ENCODE data around the gene UNC5A. TPM values are rescaled to one million over a fixed set of nuclear protein-coding genes. Genes with fewer than 3 reads are reported as not detected.
"Not testable (repeated sequence)": the region's sequence is repeated elsewhere in the genome, so short reads cannot be mapped to it uniquely, and the experiment has no call there.

UNC5A gene
- total and polyA plus RNA-seq, 10 of the 15 experiments (the other 5 are each of a cell fraction or from before 2014, with no cell fraction given): not detected

DNA sequence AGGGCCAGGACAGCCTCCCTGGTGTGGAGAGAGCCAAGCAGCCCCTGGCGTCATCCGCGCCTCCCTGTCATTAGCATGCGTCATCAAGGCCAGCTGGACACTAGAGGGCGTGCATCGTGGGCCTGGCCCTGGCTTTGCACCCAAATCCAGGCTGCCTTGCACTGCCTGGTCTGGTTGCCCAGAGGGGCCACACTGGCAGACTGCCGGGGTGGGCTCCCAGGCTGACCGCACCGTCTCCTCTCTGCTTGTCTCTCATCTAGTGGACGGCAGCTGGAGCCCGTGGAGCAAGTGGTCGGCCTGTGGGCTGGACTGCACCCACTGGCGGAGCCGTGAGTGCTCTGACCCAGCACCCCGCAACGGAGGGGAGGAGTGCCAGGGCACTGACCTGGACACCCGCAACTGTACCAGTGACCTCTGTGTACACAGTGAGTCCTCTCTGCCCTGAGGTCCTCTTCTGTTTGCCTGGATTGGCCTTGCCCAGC, 59.8 kb downstream of the UNC5A start (continued):
- no peak for TF ChIP-seq RELA (IDR thresholded peaks at IDR 0.05; ENCODE audit: borderline replicate concordance, partially characterized antibody)

DNA sequence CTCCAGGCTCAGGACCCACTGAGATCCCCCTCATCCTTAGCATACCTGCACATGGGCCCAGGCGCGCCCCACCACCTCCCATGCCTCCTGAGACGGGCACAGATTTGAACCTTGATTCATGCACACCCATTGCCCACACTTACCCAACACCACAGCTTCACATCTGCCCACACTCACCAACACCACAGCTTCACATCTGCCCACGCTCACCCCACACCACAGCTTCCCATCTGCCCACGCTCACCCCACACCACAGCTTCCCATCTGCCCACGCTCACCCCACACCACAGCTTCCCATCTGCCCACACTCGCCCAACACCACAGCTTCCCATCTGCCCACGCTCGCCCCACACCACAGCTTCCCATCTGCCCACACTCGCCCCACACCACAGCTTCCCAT, 60.3 kb downstream of the UNC5A start:
- BruUV-seq (replicated peaks); H3K27me3 ChIP-seq (replicated peaks in 1 of 2; ENCODE audit: control insufficient read depth in 2 of 2, insufficient read depth in 2 of 2, low read length in 1 of 2); H4K20me1 ChIP-seq (ENCODE audit: control insufficient read depth, insufficient read depth); ATAC-seq; H3K27ac ChIP-seq (ENCODE audit: control insufficient read depth, insufficient read depth); H2AFZ ChIP-seq (ENCODE audit: control insufficient read depth, low read depth, low read length); in situ Hi-C loops (cut with MboI); H3K9ac ChIP-seq (ENCODE audit: control insufficient read depth, insufficient read depth, low read length); H3K9me3 ChIP-seq (replicated peaks; ENCODE audit: control insufficient read depth, insufficient read depth, low read length); H3K4me2 ChIP-seq (ENCODE audit: control insufficient read depth, insufficient read depth); intact Hi-C loops (cut with micrococcal nuclease; ENCODE audit: unreplicated experiment); RAD21 ChIA-PET (ENCODE audit: unreplicated experiment); H3K4me1 ChIP-seq (ENCODE audit: control insufficient read depth, insufficient read depth, low read length); H3K79me2 ChIP-seq (ENCODE audit: control insufficient read depth, insufficient read depth, low read length); DNase-seq (ENCODE audit: low read depth, low spot score); H3K36me3 ChIP-seq (ENCODE audit: control insufficient read depth in 2 of 2, insufficient read depth in 2 of 2, low read length in 1 of 2); SMC1A ChIA-PET (ENCODE audit: uncharacterized antibody, unreplicated experiment); FAIRE-seq; POLR2A ChIA-PET; H3K4me3 ChIP-seq; CTCF ChIA-PET: not testable (repeated sequence)
- 28% methylated on average over 8 of the region's 10 CpGs for WGBS (ENCODE audit: insufficient coverage, insufficient replicate concordance, low lambda C conversion rate, missing lambda C conversion rate)

DNA sequence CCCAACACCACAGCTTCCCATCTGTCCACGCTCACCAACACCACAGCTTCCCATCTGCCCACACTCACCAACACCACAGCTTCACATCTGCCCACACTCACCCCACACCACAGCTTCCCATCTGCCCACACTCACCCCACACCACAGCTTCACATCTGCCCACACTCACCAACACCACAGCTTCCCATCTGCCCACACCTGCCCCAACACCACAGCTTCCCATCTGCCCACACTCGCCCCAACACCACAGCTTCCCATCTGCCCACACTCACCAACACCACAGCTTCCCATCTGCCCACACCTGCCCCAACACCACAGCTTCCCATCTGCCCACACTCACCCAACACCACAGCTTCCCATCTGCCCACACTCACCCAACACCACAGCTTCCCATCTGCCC, 62.2 kb downstream of the UNC5A start:
- BruUV-seq (replicated peaks); RAD21 ChIA-PET (ENCODE audit: unreplicated experiment); H3K27ac ChIP-seq (ENCODE audit: control insufficient read depth, insufficient read depth); H3K4me3 ChIP-seq; ATAC-seq; FAIRE-seq; H3K79me2 ChIP-seq (ENCODE audit: control insufficient read depth, insufficient read depth, low read length); H3K36me3 ChIP-seq (ENCODE audit: control insufficient read depth in 2 of 2, insufficient read depth in 2 of 2, low read length in 1 of 2); CTCF ChIA-PET; H3K27me3 ChIP-seq (replicated peaks in 1 of 2; ENCODE audit: control insufficient read depth in 2 of 2, insufficient read depth in 2 of 2, low read length in 1 of 2); intact Hi-C loops (cut with micrococcal nuclease; ENCODE audit: unreplicated experiment); H3K9ac ChIP-seq (ENCODE audit: control insufficient read depth, insufficient read depth, low read length); DNase-seq (ENCODE audit: low read depth, low spot score); POLR2A ChIA-PET; H4K20me1 ChIP-seq (ENCODE audit: control insufficient read depth, insufficient read depth); H3K4me1 ChIP-seq (ENCODE audit: control insufficient read depth, insufficient read depth, low read length); H3K4me2 ChIP-seq (ENCODE audit: control insufficient read depth, insufficient read depth); in situ Hi-C loops (cut with MboI); H3K9me3 ChIP-seq (replicated peaks; ENCODE audit: control insufficient read depth, insufficient read depth, low read length); H2AFZ ChIP-seq (ENCODE audit: control insufficient read depth, low read depth, low read length): not testable (repeated sequence)
- WGBS (ENCODE audit: insufficient coverage, insufficient replicate concordance, low lambda C conversion rate, missing lambda C conversion rate): 18% methylated on average over 2 of the region's 2 CpGs
- SMC1A ChIA-PET (ENCODE audit: uncharacterized antibody, unreplicated experiment): interaction anchor here (1.1 kb wide), 1 partner anchor 30 kb away, joined by 4 read pairs; no protein-coding TSS in a partner anchor

DNA sequence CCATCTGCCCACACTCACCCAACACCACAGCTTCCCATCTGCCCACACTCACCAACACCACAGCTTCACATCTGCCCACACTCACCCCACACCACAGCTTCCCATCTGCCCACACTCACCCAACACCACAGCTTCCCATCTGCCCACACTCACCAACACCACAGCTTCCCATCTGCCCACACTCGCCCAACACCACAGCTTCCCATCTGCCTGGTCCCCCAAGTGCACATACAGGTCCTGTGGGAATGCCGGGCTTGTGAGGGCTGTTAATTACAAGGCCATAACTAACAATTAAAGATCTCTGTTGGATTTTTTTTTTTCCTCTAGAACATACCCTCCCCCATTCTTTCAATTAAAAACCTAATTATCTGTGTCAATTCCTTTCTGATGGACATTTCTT, 62.7 kb downstream of the UNC5A start:
- WGBS (ENCODE audit: insufficient coverage, insufficient replicate concordance, low lambda C conversion rate, missing lambda C conversion rate): 50% methylated on average over 2 of the region's 2 CpGs
- SMC1A ChIA-PET (ENCODE audit: uncharacterized antibody, unreplicated experiment): interaction anchor here (1.1 kb wide), 1 partner anchor 30 kb away, joined by 4 read pairs; no protein-coding TSS in a partner anchor
- H3K27ac ChIP-seq (ENCODE audit: control insufficient read depth, insufficient read depth); FAIRE-seq; H3K4me3 ChIP-seq; H3K79me2 ChIP-seq (ENCODE audit: control insufficient read depth, insufficient read depth, low read length); H3K36me3 ChIP-seq (ENCODE audit: control insufficient read depth in 2 of 2, insufficient read depth in 2 of 2, low read length in 1 of 2); H3K4me1 ChIP-seq (ENCODE audit: control insufficient read depth, insufficient read depth, low read length); ATAC-seq; H3K9me3 ChIP-seq (replicated peaks; ENCODE audit: control insufficient read depth, insufficient read depth, low read length); CTCF ChIA-PET; H3K4me2 ChIP-seq (ENCODE audit: control insufficient read depth, insufficient read depth); BruUV-seq (replicated peaks); H3K27me3 ChIP-seq (replicated peaks in 1 of 2; ENCODE audit: control insufficient read depth in 2 of 2, insufficient read depth in 2 of 2, low read length in 1 of 2); H4K20me1 ChIP-seq (ENCODE audit: control insufficient read depth, insufficient read depth); H3K9ac ChIP-seq (ENCODE audit: control insufficient read depth, insufficient read depth, low read length); H2AFZ ChIP-seq (ENCODE audit: control insufficient read depth, low read depth, low read length); RAD21 ChIA-PET (ENCODE audit: unreplicated experiment); intact Hi-C loops (cut with micrococcal nuclease; ENCODE audit: unreplicated experiment); in situ Hi-C loops (cut with MboI); DNase-seq (ENCODE audit: low read depth, low spot score); POLR2A ChIA-PET: not testable (repeated sequence)

Data from GM12878 (cell line).